SU-DHL-6 (cell line): Measurements from ENCODE around the gene FBXW7.

Experiments
- H2AFZ ChIP-seq: fragments of 200-600 bp; sonication (generic); 2 replicates; pipeline ENCODE4 v1.6.1; 2014; ENCODE audit warnings: low read depth, mild to moderate bottlenecking, moderate library complexity, mixed read lengths, antibody characterized with exemption, low read length; ENCODE audit not compliant: severe bottlenecking
- H3F3A ChIP-seq: fragments of 200-600 bp; shearing (Covaris generic); 2 replicates; pipeline ENCODE4 v1.6.0; 2016; ENCODE audit warnings: antibody characterized with exemption, mild to moderate bottlenecking; ENCODE audit not compliant: insufficient read depth
- H3K27ac ChIP-seq: fragments of 200-600 bp; sonication (generic); 2 replicates; pipeline ENCODE4 v1.5.1; 2016; ENCODE audit warnings: low read depth, mild to moderate bottlenecking, low read length, moderate library complexity, mixed read lengths
- H3K27me3 ChIP-seq: fragments of 200-600 bp; sonication (generic), shearing (Covaris generic); 2 replicates; pipeline ENCODE4 v1.6.0; 2014; ENCODE audit warnings: mild to moderate bottlenecking, low read length
- H3K36me3 ChIP-seq: fragments of 200-600 bp; sonication (generic); 2 replicates; pipeline ENCODE4 v1.6.1; 2014; ENCODE audit warnings: mild to moderate bottlenecking, low read length, mixed read lengths
- H3K4me2 ChIP-seq: fragments of 300-600, 200-600 bp; shearing (Covaris generic), sonication (generic); 2 replicates; pipeline ENCODE4 v1.6.0; 2014; ENCODE audit warnings: low read length, low read depth, mild to moderate bottlenecking; ENCODE audit not compliant: poor library complexity, severe bottlenecking
- H3K4me3 ChIP-seq: fragments of 200-600 bp; sonication (generic); 2 replicates; pipeline ENCODE4 v1.5.1; 2014; ENCODE audit warnings: antibody characterized with exemption, low read length, mild to moderate bottlenecking, mixed read lengths; ENCODE audit not compliant: insufficient read depth, poor library complexity, severe bottlenecking
- H3K79me2 ChIP-seq: fragments of 200-600 bp; sonication (generic); 2 replicates; pipeline ENCODE4 v1.6.1; 2014; ENCODE audit warnings: mild to moderate bottlenecking, low read length, moderate library complexity; ENCODE audit not compliant: insufficient read depth
- H3K9ac ChIP-seq: fragments of 200-600 bp; sonication (generic); 2 replicates; pipeline ENCODE4 v1.7.0; 2014; ENCODE audit warnings: mild to moderate bottlenecking, low read length
- H3K9me2 ChIP-seq: fragments of 200-600 bp; sonication (generic); replicated peaks from 2 replicates; pipeline ENCODE4 v1.6.1; 2014; ENCODE audit warnings: low read length; ENCODE audit not compliant: insufficient read depth
- H3K9me3 ChIP-seq: fragments of 200-600 bp; sonication (generic); 2 replicates; pipeline ENCODE4 v1.6.1; 2014; ENCODE audit warnings: low read length, mixed read lengths; ENCODE audit not compliant: insufficient read depth
- H4K20me1 ChIP-seq: fragments of 200-600 bp; sonication (generic); 2 replicates; pipeline ENCODE4 v1.6.1; 2014; ENCODE audit warnings: low read depth, mild to moderate bottlenecking, antibody characterized with exemption, low read length, moderate library complexity, mixed read lengths
- EZH2phosphoT487 ChIP-seq: fragments of 200-600 bp; sonication (generic), shearing (Covaris generic); conservative IDR thresholded peaks from 2 replicates; pipeline ENCODE4 v1.6.1; 2018; ENCODE audit warnings: mild to moderate bottlenecking, antibody characterized with exemption, low read length, moderate library complexity, mixed read lengths
- TF ChIP-seq, protein P1 (sequence below): fragments of 200-600 bp; sonication (generic); IDR thresholded peaks from one replicate; pipeline ENCODE4 v1.5.1; 2017; ENCODE audit warnings: antibody characterized with exemption, mild to moderate bottlenecking, low read length, moderate library complexity; ENCODE audit not compliant: insufficient read depth, poor library complexity, severe bottlenecking

Gene FBXW7

DNA sequence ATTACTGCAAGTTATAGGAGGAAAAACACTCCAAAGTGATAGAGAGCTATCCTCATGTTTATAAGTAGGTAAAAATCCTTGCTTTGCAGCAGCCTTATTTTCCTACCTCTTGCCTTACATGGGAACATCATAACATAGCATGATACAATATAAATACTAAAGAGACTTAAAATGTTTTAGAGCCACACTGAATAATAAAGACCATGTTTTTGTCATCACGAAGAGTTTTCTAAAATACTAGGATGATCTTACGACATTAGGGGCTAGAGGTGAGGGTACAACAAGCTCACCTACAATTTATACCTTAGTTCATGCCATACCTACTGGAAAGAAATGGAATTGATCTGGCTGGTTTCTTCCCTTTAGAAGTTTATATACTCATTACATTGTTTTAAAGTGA is 184.8 kb downstream of the FBXW7 start:
- Histone ChIP-seq H3K4me3 (no peak overlapping the region), H3K79me2 (peaks cover 8% of the 10 kb centered on the region), H3F3A (peaks cover 11% of the 10 kb centered on the region; the same call in 1 of the 2 replicates), H3K9ac (no peak overlapping the region), H3K27me3 (no peaks in the 10 kb centered on the region), H3K36me3 (peaks cover 11% of the 10 kb centered on the region), H3K27ac (no peak overlapping the region), H4K20me1 (no peaks in the 10 kb centered on the region), H3K9me3 (no peaks in the 10 kb centered on the region), H2AFZ (no peak overlapping the region), H3K4me2 (no peak overlapping the region), H3K9me2 (no peaks in the 10 kb centered on the region)
- no peak for TF ChIP-seq EZH2phosphoT487
- TF ChIP-seq, protein P1, sequence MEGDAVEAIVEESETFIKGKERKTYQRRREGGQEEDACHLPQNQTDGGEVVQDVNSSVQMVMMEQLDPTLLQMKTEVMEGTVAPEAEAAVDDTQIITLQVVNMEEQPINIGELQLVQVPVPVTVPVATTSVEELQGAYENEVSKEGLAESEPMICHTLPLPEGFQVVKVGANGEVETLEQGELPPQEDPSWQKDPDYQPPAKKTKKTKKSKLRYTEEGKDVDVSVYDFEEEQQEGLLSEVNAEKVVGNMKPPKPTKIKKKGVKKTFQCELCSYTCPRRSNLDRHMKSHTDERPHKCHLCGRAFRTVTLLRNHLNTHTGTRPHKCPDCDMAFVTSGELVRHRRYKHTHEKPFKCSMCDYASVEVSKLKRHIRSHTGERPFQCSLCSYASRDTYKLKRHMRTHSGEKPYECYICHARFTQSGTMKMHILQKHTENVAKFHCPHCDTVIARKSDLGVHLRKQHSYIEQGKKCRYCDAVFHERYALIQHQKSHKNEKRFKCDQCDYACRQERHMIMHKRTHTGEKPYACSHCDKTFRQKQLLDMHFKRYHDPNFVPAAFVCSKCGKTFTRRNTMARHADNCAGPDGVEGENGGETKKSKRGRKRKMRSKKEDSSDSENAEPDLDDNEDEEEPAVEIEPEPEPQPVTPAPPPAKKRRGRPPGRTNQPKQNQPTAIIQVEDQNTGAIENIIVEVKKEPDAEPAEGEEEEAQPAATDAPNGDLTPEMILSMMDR, result no peak

- Histone ChIP-seq H3K4me2 (no peak overlapping the region), H3F3A (peaks cover 11% of the 10 kb centered on the region; the same call in 1 of the 2 replicates), H3K9ac (no peak overlapping the region), H3K36me3 (peaks cover 22% of the 10 kb centered on the region), H3K79me2 (peaks cover 7% of the 10 kb centered on the region; the same call in 1 of the 2 replicates), H4K20me1 (no peaks in the 10 kb centered on the region), H2AFZ (no peak overlapping the region), H3K4me3 (no peak overlapping the region), H3K27ac (no peak overlapping the region), H3K9me2 (no peaks in the 10 kb centered on the region), H3K27me3 (no peaks in the 10 kb centered on the region), H3K9me3 (no peaks in the 10 kb centered on the region)
- TF ChIP-seq, protein P1, result no peak
- no peak for TF ChIP-seq EZH2phosphoT487
Observed at GRCh38 chr4:152348670-152349069, 187.2 kb downstream of the FBXW7 start.

- Histone ChIP-seq H4K20me1 (no peaks in the 10 kb centered on the region), H3K27ac (no peak overlapping the region), H3K4me2 (no peak overlapping the region), H3K27me3 (no peaks in the 10 kb centered on the region), H3K9ac (no peak overlapping the region), H3K9me3 (no peaks in the 10 kb centered on the region), H2AFZ (no peak overlapping the region), H3K36me3 (peaks cover 22% of the 10 kb centered on the region), H3F3A (peaks cover 11% of the 10 kb centered on the region; the same call in 1 of the 2 replicates), H3K9me2 (no peaks in the 10 kb centered on the region), H3K4me3 (no peak overlapping the region), H3K79me2 (0 out of 2 replicates have a peak, but pooled peaks cover 3% of the 10 kb centered on the region)
- no peak for TF ChIP-seq EZH2phosphoT487
- TF ChIP-seq, protein P1, result no peak
Observed at GRCh38 chr4:152346979-152347378, 188.9 kb downstream of the FBXW7 start.

DNA sequence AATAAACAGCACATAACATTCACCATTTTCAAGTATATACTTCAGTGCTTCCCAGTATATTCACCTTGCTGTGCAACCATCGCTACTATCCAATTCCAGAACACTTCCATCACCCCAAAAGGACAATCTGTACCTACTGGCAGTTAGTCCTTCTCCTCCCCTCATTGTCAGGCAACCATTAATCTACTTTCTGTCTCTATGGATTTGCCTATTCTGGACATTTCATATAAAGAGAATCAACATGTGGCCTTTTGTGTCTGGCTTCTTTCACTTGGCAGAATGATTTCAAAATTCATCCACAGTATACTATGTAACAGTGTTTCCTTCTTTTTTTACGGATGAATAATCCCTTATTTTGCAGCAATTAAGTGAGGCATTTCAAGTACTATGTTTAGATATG is 189.4 kb downstream of the FBXW7 start:
- Histone ChIP-seq H3K4me3 (no peak overlapping the region), H2AFZ (no peak overlapping the region), H3F3A (peaks cover 11% of the 10 kb centered on the region; the same call in 1 of the 2 replicates), H3K9me2 (no peaks in the 10 kb centered on the region), H3K4me2 (no peak overlapping the region), H3K27ac (no peak overlapping the region), H3K27me3 (no peaks in the 10 kb centered on the region), H3K9ac (no peak overlapping the region), H3K79me2 (0 out of 2 replicates have a peak, but pooled peaks cover 3% of the 10 kb centered on the region), H3K36me3 (peaks cover 22% of the 10 kb centered on the region), H4K20me1 (no peaks in the 10 kb centered on the region), H3K9me3 (no peaks in the 10 kb centered on the region)
- TF ChIP-seq, protein P1, result no peak
- no peak for TF ChIP-seq EZH2phosphoT487
